WTC11 (cell line): Measurements from ENCODE around the gene PPIL3. TPM values are rescaled to one million over a fixed set of nuclear protein-coding genes. Genes with fewer than 3 reads are reported as not detected.

Experiments
- ATAC-seq: fragments of 200-7000 bp; cut with Tn5 transposase; 2 replicates; pipeline ENCODE4 v1.10.0; 2021; ENCODE audit warnings: mild to moderate bottlenecking, moderate library complexity
- Bru-seq: library from RNA; stranded (reverse); fragments of 400-500 nt; gene quantifications from one replicate; lab custom pipeline; 2021; lab: Mats Ljungman, UMichigan
- CTCF ChIA-PET: fragments of 300-600 bp; sonication (Branson Sonifier 250); formaldehyde crosslinking; loops from one replicate; lab custom pipeline; 2021; ENCODE audit warnings: antibody characterized with exemption; lab: Charles Lee
- POLR2A ChIA-PET: fragments of 350-600 bp; sonication (Branson Sonifier 250); formaldehyde crosslinking; loops from one replicate; lab custom pipeline; 2021; ENCODE audit warnings: antibody characterized with exemption; lab: Charles Lee
- DNase-seq: peaks from one replicate; pipeline ENCODE4 v3.0.0; 2021; ENCODE audit warnings: low spot score
- H3K27ac Mint-ChIP-seq: 2 replicates; pipeline ENCODE4 v1.8.0; 2021; ENCODE audit warnings: mixed read lengths
- H3K27me3 Mint-ChIP-seq: 2 replicates; pipeline ENCODE4 v1.8.0; 2021; ENCODE audit warnings: low read depth, mild to moderate bottlenecking, moderate library complexity, mixed read lengths
- H3K36me3 Mint-ChIP-seq: 2 replicates; pipeline ENCODE4 v1.8.0; 2021; ENCODE audit warnings: mixed read lengths
- H3K4me1 Mint-ChIP-seq: 2 replicates; pipeline ENCODE4 v1.8.0; 2022; ENCODE audit warnings: mixed read lengths
- H3K4me3 Mint-ChIP-seq: 2 replicates; pipeline ENCODE4 v1.8.0; 2021; ENCODE audit warnings: mild to moderate bottlenecking, moderate library complexity, mixed read lengths
- H3K9me3 Mint-ChIP-seq: 2 replicates; pipeline ENCODE4 v1.8.0; 2021; ENCODE audit warnings: mixed read lengths
- ARID4B ChIP-seq: sonication (generic); formaldehyde crosslinking; IDR thresholded peaks from 2 replicates; pipeline ENCODE4 v1.8.0; 2023; ENCODE audit warnings: missing genetic modification reagents, mild to moderate bottlenecking, borderline replicate concordance
- ATF1 ChIP-seq: sonication (generic); formaldehyde crosslinking; IDR thresholded peaks from 2 replicates; pipeline ENCODE4 v1.8.1; 2023; ENCODE audit warnings: mild to moderate bottlenecking, moderate library complexity, missing genetic modification reagents
- ATF3 ChIP-seq: sonication (generic); formaldehyde crosslinking; conservative IDR thresholded peaks from 2 replicates; pipeline ENCODE4 v1.8.1; 2022; ENCODE audit warnings: mild to moderate bottlenecking, missing genetic modification reagents
- CDX4 ChIP-seq: fragments of 250-450 bp; sonication (Bioruptor Pico); IDR thresholded peaks from 2 replicates; pipeline ENCODE4 v1.9.0; 2021; ENCODE audit warnings: moderate library complexity, mild to moderate bottlenecking, inconsistent platforms, borderline replicate concordance
- CTCF ChIP-seq: fragments of 200-600 bp; IDR thresholded peaks from 2 replicates; pipeline ENCODE4 v1.8.0; 2022; ENCODE audit warnings: antibody characterized with exemption
- E2F4 ChIP-seq: sonication (generic); formaldehyde crosslinking; IDR thresholded peaks from 2 replicates; pipeline ENCODE4 v1.8.1; 2022; ENCODE audit warnings: low read depth, mild to moderate bottlenecking, moderate library complexity, missing genetic modification reagents, borderline replicate concordance
- HMGA2 ChIP-seq: fragments of 250-450 bp; sonication (Bioruptor Pico); IDR thresholded peaks from 2 replicates; pipeline ENCODE4 v1.4.0; 2021; ENCODE audit warnings: mild to moderate bottlenecking, moderate library complexity
- MAX ChIP-seq: sonication (generic); formaldehyde crosslinking; IDR thresholded peaks from 2 replicates; pipeline ENCODE4 v1.8.0; 2022; ENCODE audit warnings: mild to moderate bottlenecking, missing genetic modification reagents
- MYBL2 ChIP-seq: sonication (generic); formaldehyde crosslinking; IDR thresholded peaks from 2 replicates; pipeline ENCODE4 v1.8.1; 2023; ENCODE audit warnings: mild to moderate bottlenecking, moderate library complexity, missing genetic modification reagents
- NFYB ChIP-seq: sonication (generic); formaldehyde crosslinking; conservative IDR thresholded peaks from 2 replicates; pipeline ENCODE4 v1.8.0; 2022; ENCODE audit warnings: low read depth, missing genetic modification reagents
- NR1H2 ChIP-seq: sonication (generic); formaldehyde crosslinking; IDR thresholded peaks from 2 replicates; pipeline ENCODE4 v1.9.0; 2021; ENCODE audit warnings: mild to moderate bottlenecking, moderate library complexity, missing genetic modification reagents
- TCF7 ChIP-seq: sonication (generic); formaldehyde crosslinking; IDR thresholded peaks from 2 replicates; pipeline ENCODE4 v1.8.0; 2022; ENCODE audit warnings: mild to moderate bottlenecking, low read depth, missing genetic modification reagents, moderate library complexity
- USF2 ChIP-seq: sonication (generic); formaldehyde crosslinking; IDR thresholded peaks from 2 replicates; pipeline ENCODE4 v1.8.1; 2023; ENCODE audit warnings: mild to moderate bottlenecking, missing genetic modification reagents, moderate library complexity
- ZBTB43 ChIP-seq: sonication (generic); formaldehyde crosslinking; IDR thresholded peaks from 2 replicates; pipeline ENCODE4 v1.8.1; 2023; ENCODE audit warnings: mild to moderate bottlenecking, missing genetic modification reagents
- ZNF121 ChIP-seq: sonication (generic); formaldehyde crosslinking; IDR thresholded peaks from 2 replicates; pipeline ENCODE4 v1.8.0; 2023; ENCODE audit warnings: missing genetic modification reagents
- ZNF263 ChIP-seq: sonication (generic); formaldehyde crosslinking; IDR thresholded peaks from 2 replicates; pipeline ENCODE4 v1.8.1; 2022; ENCODE audit warnings: low read depth, mild to moderate bottlenecking, moderate library complexity, missing genetic modification reagents
- ZNF416 ChIP-seq: fragments of 250-450 bp; sonication (Bioruptor Pico); IDR thresholded peaks from 2 replicates; pipeline ENCODE4 v1.9.0; 2021; ENCODE audit warnings: mild to moderate bottlenecking, inconsistent platforms
- ZNF512 ChIP-seq: sonication (generic); formaldehyde crosslinking; IDR thresholded peaks from 2 replicates; pipeline ENCODE4 v1.8.1; 2022; ENCODE audit warnings: missing genetic modification reagents, borderline replicate concordance
- long read RNA-seq, 3 experiments: library from RNA in 1 of 3; library from capped mRNA in 1 of 3; library from polyadenylated mRNA in 1 of 3; unstranded in 2 of 3; stranded (forward) in 1 of 3; transcript quantifications; one replicate each; pipeline ENCODE4 v2.0.0, GENCODE V29; 2021
- total RNA-seq: library from RNA; stranded (reverse); gene quantifications from 3 replicates; pipeline ENCODE4 v1.2.3, GENCODE V29; 2021

The PPIL3 gene
- total RNA-seq: 39.3 to 51.8 TPM (median 49.9 TPM) in 3 replicates
- Bru-seq, nascent RNA: percentile 78 among the genes with signal in this experiment
- long read RNA-seq, experiment 1, transcript PPIL3-202 (7 exons, 1,194 nt): major isoform, 22 of 65 reads
- long read RNA-seq, experiment 1, transcript PPIL3-201 (7 exons, 1,370 nt): minor isoform, 5 of 65 reads
- long read RNA-seq, experiment 1, partial matches to known transcripts: 2 of 65 reads
- long read RNA-seq, experiment 1, other reads (novel, unspliced or antisense): 29 of 65 reads
- long read RNA-seq, experiment 2, transcript PPIL3-202 (7 exons, 1,194 nt): major isoform, 18 of 47 reads
- long read RNA-seq, experiment 2, partial matches to known transcripts: 9 of 47 reads
- long read RNA-seq, experiment 2, other reads (novel, unspliced or antisense): 13 of 47 reads
- long read RNA-seq, experiment 3, transcript PPIL3-202 (7 exons, 1,194 nt): major isoform, 52 of 102 reads
- long read RNA-seq, experiment 3, partial matches to known transcripts: 1 of 102 reads
- long read RNA-seq, experiment 3, other reads (novel, unspliced or antisense): 43 of 102 reads

GRCh38 chr2:200888704-200889625 lies at the start of gene PPIL3, which contains the start of gene NIF3L1:
TSS of gene PPIL3 (minus strand) at chr2:200889077. CDS start at chr2:200887615, 1,462 bp downstream.
TSS of gene NIF3L1 (plus strand) at chr2:200889371. CDS start at chr2:200891944, 2,573 bp downstream.
- ATAC-seq (peak; percentile 91), DNase-seq (peak; percentile 97)
- no peaks in the 10 kb centered on the region for H3K9me3 Mint-ChIP-seq
- H3K4me1 Mint-ChIP-seq: peaks cover 20% of the 10 kb centered on the region
- peak within 1 kb of the TSS; percentile 100 for H3K27ac Mint-ChIP-seq
- peaks cover 21% of the 10 kb centered on the region for H3K36me3 Mint-ChIP-seq
- ChIA-PET POLR2A (interaction anchor here (0.7 to 2.1 kb wide), 7 partner anchors 12 to 294 kb away, joined by 3 to 21 read pairs (median 4); partner anchors contain the start of genes BZW1, CASP10, CFLAR and CLK1), CTCF (interaction anchor here (1.0 to 1.7 kb wide), 6 partner anchors 12 to 289 kb away, joined by 3 to 9 read pairs (median 5); partner anchors contain the start of gene ORC2)
- no peaks in the 10 kb centered on the region for H3K27me3 Mint-ChIP-seq
- peak within 1 kb of the TSS; percentile 97 for H3K4me3 Mint-ChIP-seq
- TF ChIP-seq CDX4 (CRISPR knock-in tag): no peak
- no peak for TF ChIP-seq NFYB (CRISPR knock-in tag)
- no peak for TF ChIP-seq TCF7
- TF ChIP-seq MAX (CRISPR knock-in tag): 0 out of 2 replicates have a peak, but pooled peaks have one; percentile 39
- peak; percentile 87; the same call in 1 of the 2 replicates for TF ChIP-seq MYBL2 (CRISPR knock-in tag)
- TF ChIP-seq CTCF: no peak
- no peak for TF ChIP-seq HMGA2 (CRISPR knock-in tag)
- TF ChIP-seq ATF3 (CRISPR knock-in tag): no peak
- TF ChIP-seq ARID4B (CRISPR knock-in tag): no peak
- TF ChIP-seq ATF1 (CRISPR knock-in tag): 0 out of 2 replicates have a peak, but pooled peaks have one; percentile 54
- no peak for TF ChIP-seq ZNF512 (CRISPR knock-in tag)
- no peak for TF ChIP-seq E2F4
- no peak for TF ChIP-seq ZNF121
- no peak for TF ChIP-seq USF2 (CRISPR knock-in tag)
- TF ChIP-seq ZNF263 (CRISPR knock-in tag): no peak
- no peak for TF ChIP-seq NR1H2 (CRISPR knock-in tag)
- peak; percentile 85; the same call in 1 of the 2 replicates for TF ChIP-seq ZBTB43 (CRISPR knock-in tag)
- no peak for TF ChIP-seq ZNF416 (CRISPR knock-in tag)
